HL-60 (cell line): ENCODE measurements around the gene PPP5C.
"Not testable (repeated sequence)": the region's sequence is repeated elsewhere in the genome, so short reads cannot be mapped to it uniquely, and the experiment has no call there.

Experiments used
- CTCF ChIP-seq: IDR thresholded peaks from one replicate; pipeline ENCODE4 v1.5.1; 2011; ENCODE audit warnings: low read length, control low read depth, inconsistent platforms; ENCODE audit not compliant: insufficient read depth
- GABPA ChIP-seq: IDR thresholded peaks from 2 replicates; pipeline ENCODE4 v1.6.1; 2012; ENCODE audit warnings: low read depth
- POLR2AphosphoS5 ChIP-seq: IDR thresholded peaks from 2 replicates; pipeline ENCODE4 v1.6.1; 2012; ENCODE audit warnings: low read depth
- REST ChIP-seq: IDR thresholded peaks from 2 replicates; pipeline ENCODE4 v1.6.1; 2012; ENCODE audit warnings: low read depth; ENCODE audit not compliant: insufficient replicate concordance
- SPI1 ChIP-seq: IDR thresholded peaks from 2 replicates; pipeline ENCODE4 v1.6.1; 2012; ENCODE audit warnings: low read depth, mild to moderate bottlenecking, borderline replicate concordance

GRCh38 chr19:46313540-46314469 is 33.1 kb upstream of the PPP5C start:
- TF ChIP-seq CTCF, REST, SPI1, POLR2AphosphoS5, GABPA: not testable (repeated sequence)
